B cell (primary cell): ENCODE measurements around the gene NPEPL1.

Experiments
- CTCF ChIP-seq: fragments of 200-600 bp; IDR thresholded peaks from one replicate; pipeline ENCODE4 v1.8.0; 2022; ENCODE audit warnings: antibody characterized with exemption, mild to moderate bottlenecking
- EZH2 ChIP-seq: IDR thresholded peaks from 2 replicates; pipeline ENCODE4 v1.6.1; 2012; ENCODE audit warnings: borderline replicate concordance, low read depth, mild to moderate bottlenecking, moderate library complexity, low read length; ENCODE audit not compliant: insufficient read depth, poor library complexity, severe bottlenecking

GRCh38 chr20:58694241-58695083 lies 1.9 kb downstream of the NPEPL1 start:
- TF ChIP-seq CTCF (no peak), EZH2 (no peak)
